HCT116 (cell line): ENCODE data around the gene HSD17B1. TPM values are rescaled to one million over a fixed set of nuclear protein-coding genes. Genes with fewer than 3 reads are reported as not detected.

Experiments
- ATAC-seq: fragments of 200-7000 bp; cut with Tn5 transposase; 2 replicates; pipeline ENCODE4 v1.9.1; 2020; ENCODE audit warnings: mild to moderate bottlenecking, moderate library complexity
- BruUV-seq: library from RNA; stranded (reverse); fragments of 400-500 nt; replicated peaks from 2 replicates; lab custom pipeline; 2021; lab: Mats Ljungman, UMichigan
- CTCF ChIA-PET: fragments of 300-600 bp; sonication (Branson Sonifier 250); formaldehyde crosslinking; loops from one replicate; lab custom pipeline; 2021; ENCODE audit warnings: antibody characterized with exemption; lab: Charles Lee
- POLR2A ChIA-PET: fragments of 300-600, 350-600 bp; sonication (Branson Sonifier 250); formaldehyde crosslinking; loops from one replicate; lab custom pipeline; 2021; ENCODE audit warnings: antibody characterized with exemption; lab: Charles Lee
- RAD21 ChIA-PET, 2 experiments: fragments of 300-600 bp; sonication (Branson Sonifier 250); formaldehyde crosslinking; loops; one replicate each; lab custom pipeline; 2023; ENCODE audit warnings: low total read pairs in 2 of 2; ENCODE audit not compliant: uncharacterized antibody in 2 of 2, unreplicated experiment in 2 of 2, low non-redundant PET in 1 of 2; lab: Charles Lee
- DNase-seq: peaks from one replicate; pipeline ENCODE4 v3.0.0-alpha.2; 2010; ENCODE audit warnings: low read depth, low spot score
- H2AFZ ChIP-seq: fragments of 200-600 bp; shearing (Covaris generic), sonication (generic); 2 replicates; pipeline ENCODE4 v1.6.1; 2017; ENCODE audit warnings: low read depth, mixed run types, mixed read lengths, antibody characterized with exemption, low read length; ENCODE audit not compliant: poor library complexity, severe bottlenecking
- H3K27ac ChIP-seq: 2 replicates; pipeline ENCODE4 v1.5.1; 2012; ENCODE audit warnings: low read depth, low read length
- H3K27me3 ChIP-seq: fragments of 200-600 bp; sonication (generic); 2 replicates; pipeline ENCODE4 v1.6.1; 2016; ENCODE audit warnings: mixed run types, low read length, mixed read lengths; ENCODE audit not compliant: insufficient read depth
- H3K36me3 ChIP-seq, 2 experiments: fragments of 200-500 bp in 1 of 2; fragments of 200-600 bp in 1 of 2; sonication (Bioruptor generic) in 1 of 2; sonication (generic) in 1 of 2; 2 replicates each; pipeline versions ENCODE4 v1.5.1 to v1.6.1; 2014 to 2016; ENCODE audit warnings: low read length in 2 of 2, inconsistent platforms in 1 of 2, mixed read lengths in 1 of 2, mixed run types in 1 of 2; ENCODE audit not compliant: insufficient read depth in 2 of 2, control insufficient read depth in 1 of 2
- H3K4me1 ChIP-seq, 2 experiments: fragments of 200-600 bp in 1 of 2; sonication (generic) in 1 of 2; 2 replicates each; pipeline versions ENCODE4 v1.5.1 to v1.6.1; 2012 to 2017; ENCODE audit warnings: low read length in 2 of 2, inconsistent platforms in 1 of 2, mild to moderate bottlenecking in 1 of 2, mixed read lengths in 1 of 2, mixed run types in 1 of 2, moderate library complexity in 1 of 2; ENCODE audit not compliant: insufficient read depth in 2 of 2, control insufficient read depth in 1 of 2
- H3K4me2 ChIP-seq: fragments of 200-600 bp; sonication (generic); 2 replicates; pipeline ENCODE4 v1.6.1; 2017; ENCODE audit warnings: mixed run types, low read length, mixed read lengths
- H3K4me3 ChIP-seq, 2 experiments: fragments of 200-600 bp in 1 of 2; sonication (generic) in 1 of 2; replicated peaks in 1 of 2; 2 replicates each; pipeline ENCODE4 v1.5.1; 2011 to 2016; ENCODE audit warnings: low read length in 2 of 2, control low read depth in 1 of 2, low read depth in 1 of 2, mild to moderate bottlenecking in 1 of 2, mixed read lengths in 1 of 2, mixed run types in 1 of 2
- H3K79me2 ChIP-seq: fragments of 200-600 bp; sonication (generic); 2 replicates; pipeline ENCODE4 v1.6.1; 2017; ENCODE audit warnings: mild to moderate bottlenecking, mixed run types, low read length, moderate library complexity, mixed read lengths; ENCODE audit not compliant: insufficient read depth
- H3K9ac ChIP-seq: fragments of 200-600 bp; sonication (generic); 2 replicates; pipeline ENCODE4 v1.6.1; 2016; ENCODE audit warnings: low read length, mixed read lengths
- H3K9me2 ChIP-seq: fragments of 200-600 bp; sonication (generic), shearing (Covaris generic); 2 replicates; pipeline ENCODE4 v1.6.1; 2017; ENCODE audit warnings: mixed run types, mild to moderate bottlenecking, moderate library complexity; ENCODE audit not compliant: insufficient read depth
- H3K9me3 ChIP-seq, 2 experiments: fragments of 200-500 bp in 1 of 2; fragments of 200-600 bp in 1 of 2; sonication (Bioruptor generic) in 1 of 2; sonication (generic) in 1 of 2; 2 replicates each; pipeline ENCODE4 v1.6.1; 2014 to 2017; ENCODE audit warnings: low read length in 2 of 2, mixed read lengths in 2 of 2, inconsistent platforms in 1 of 2, low read depth in 1 of 2, mild to moderate bottlenecking in 1 of 2, mixed run types in 1 of 2, moderate library complexity in 1 of 2; ENCODE audit not compliant: control insufficient read depth in 1 of 2, insufficient read depth in 1 of 2
- H4K20me1 ChIP-seq: fragments of 200-600 bp; sonication (generic), shearing (Covaris generic); 2 replicates; pipeline ENCODE4 v1.6.1; 2017; ENCODE audit warnings: mixed run types, mild to moderate bottlenecking, moderate library complexity; ENCODE audit not compliant: insufficient read depth
- ELF1 ChIP-seq: IDR thresholded peaks from 2 replicates; pipeline ENCODE4 v1.6.1; 2012; ENCODE audit warnings: low read depth, borderline replicate concordance
- POLR2A ChIP-seq: IDR thresholded peaks from 2 replicates; pipeline ENCODE4 v1.7.0; 2011; ENCODE audit warnings: borderline replicate concordance; ENCODE audit not compliant: insufficient read depth, insufficient read length; ENCODE audit errors: extremely low read depth
- SIN3A ChIP-seq: IDR thresholded peaks from 2 replicates; pipeline ENCODE4 v1.6.1; 2012; ENCODE audit warnings: low read depth
- TCF7L2 ChIP-seq: IDR thresholded peaks from 2 replicates; pipeline ENCODE4 v1.7.0; 2011; ENCODE audit warnings: borderline replicate concordance, inconsistent platforms; ENCODE audit not compliant: insufficient read depth, insufficient read length; ENCODE audit errors: extremely low read depth
- ZNF274 ChIP-seq: fragments of 200-500 bp; sonication (Bioruptor generic); IDR thresholded peaks from 2 replicates; pipeline ENCODE4 v1.6.1; 2014; ENCODE audit warnings: mild to moderate bottlenecking, low read depth, low read length, inconsistent platforms
- intact Hi-C: fragments of 100-400 bp; cut with micrococcal nuclease; formaldehyde crosslinking; loops from 2 replicates; pipeline ENCODE4 v1.10.0; 2022
- total RNA-seq: library from RNA; stranded (reverse); gene quantifications from one replicate; pipeline ENCODE4 v1.2.1, GENCODE V29; 2021; ENCODE audit not compliant: unreplicated experiment
- TF ChIP-seq, protein P1 (sequence below): IDR thresholded peaks from 2 replicates; pipeline ENCODE4 v1.6.1; 2012; ENCODE audit warnings: low read depth
- TF ChIP-seq, protein P2 (sequence below): IDR thresholded peaks from 2 replicates; pipeline ENCODE4 v1.6.1; 2012

HSD17B1 gene
- total RNA-seq, 1 experiment from 2014 or later, result 1.4 TPM

DNA sequence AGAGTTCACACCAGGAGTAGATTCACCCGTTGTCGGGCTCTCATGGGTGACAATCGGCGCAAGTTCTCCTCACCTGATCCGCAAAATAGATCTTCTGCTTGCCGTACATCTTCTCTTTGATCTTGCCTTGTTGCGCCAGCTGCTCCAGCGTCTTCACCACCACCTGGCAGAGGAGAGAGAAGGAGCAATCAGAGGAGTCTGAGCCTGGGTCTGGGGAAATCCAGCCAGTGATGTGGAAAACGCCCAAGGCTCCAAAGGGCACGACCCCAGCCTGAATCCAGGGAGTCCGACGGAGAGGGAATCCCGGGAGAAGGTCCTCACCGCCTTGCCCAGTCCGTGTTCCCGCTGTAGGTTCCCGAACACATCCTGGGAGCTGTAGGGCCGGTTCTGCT is 24.4 kb downstream of the HSD17B1 start:
- CTCF ChIA-PET, result interaction anchor here (1.2 to 4.4 kb wide), 10 partner anchors 7 to 421 kb away, joined by 3 to 136 read pairs (median 6); partner anchors contain the start of genes CNTNAP1, MLX, PLEKHH3 and RPL27
- POLR2A ChIA-PET, result interaction anchor here (1.4 to 2.0 kb wide), 3 partner anchors 10 to 196 kb away, joined by 5 to 13 read pairs (median 7); partner anchors contain the start of genes CCR10 and VPS25
- no peak for DNase-seq

More for the DNA sequence above, 24.4 kb downstream of the HSD17B1 start:
- Histone ChIP-seq H3K27ac (peak overlapping the region; percentile 95), H3K9me2 (no peaks in the 10 kb centered on the region), H3K4me2 (peak overlapping the region; percentile 94), H3K36me3 (peaks cover 22 to 38% of the 10 kb centered on the region in 2 experiments), H4K20me1 (no peaks in the 10 kb centered on the region), H3K27me3 (no peaks in the 10 kb centered on the region), H3K4me3 (peak overlapping the region; percentile 72 to 99), H3K4me1 (peaks cover 10 to 15% of the 10 kb centered on the region in 2 experiments), H3K79me2 (peaks cover 57% of the 10 kb centered on the region), H2AFZ (no peak overlapping the region), H3K9me3 (no peaks in the 10 kb centered on the region), H3K9ac (peak overlapping the region; percentile 99)
- TSS peak; percentile 67 for BruUV-seq
- RAD21 ChIA-PET, result interaction anchor here in 1 of 2 experiments (2.6 kb wide), 1 partner anchor 103 kb away, joined by 25 read pairs; the partner anchor contains the start of gene CCR10
- intact Hi-C loops, result no loop called here
- ATAC-seq, result peak; percentile 41
- TF ChIP-seq POLR2A (no peak), SIN3A (no peak), TCF7L2 (peak; percentile 31), ELF1 (no peak), ZNF274 (no peak)
- TF ChIP-seq, protein P1, sequence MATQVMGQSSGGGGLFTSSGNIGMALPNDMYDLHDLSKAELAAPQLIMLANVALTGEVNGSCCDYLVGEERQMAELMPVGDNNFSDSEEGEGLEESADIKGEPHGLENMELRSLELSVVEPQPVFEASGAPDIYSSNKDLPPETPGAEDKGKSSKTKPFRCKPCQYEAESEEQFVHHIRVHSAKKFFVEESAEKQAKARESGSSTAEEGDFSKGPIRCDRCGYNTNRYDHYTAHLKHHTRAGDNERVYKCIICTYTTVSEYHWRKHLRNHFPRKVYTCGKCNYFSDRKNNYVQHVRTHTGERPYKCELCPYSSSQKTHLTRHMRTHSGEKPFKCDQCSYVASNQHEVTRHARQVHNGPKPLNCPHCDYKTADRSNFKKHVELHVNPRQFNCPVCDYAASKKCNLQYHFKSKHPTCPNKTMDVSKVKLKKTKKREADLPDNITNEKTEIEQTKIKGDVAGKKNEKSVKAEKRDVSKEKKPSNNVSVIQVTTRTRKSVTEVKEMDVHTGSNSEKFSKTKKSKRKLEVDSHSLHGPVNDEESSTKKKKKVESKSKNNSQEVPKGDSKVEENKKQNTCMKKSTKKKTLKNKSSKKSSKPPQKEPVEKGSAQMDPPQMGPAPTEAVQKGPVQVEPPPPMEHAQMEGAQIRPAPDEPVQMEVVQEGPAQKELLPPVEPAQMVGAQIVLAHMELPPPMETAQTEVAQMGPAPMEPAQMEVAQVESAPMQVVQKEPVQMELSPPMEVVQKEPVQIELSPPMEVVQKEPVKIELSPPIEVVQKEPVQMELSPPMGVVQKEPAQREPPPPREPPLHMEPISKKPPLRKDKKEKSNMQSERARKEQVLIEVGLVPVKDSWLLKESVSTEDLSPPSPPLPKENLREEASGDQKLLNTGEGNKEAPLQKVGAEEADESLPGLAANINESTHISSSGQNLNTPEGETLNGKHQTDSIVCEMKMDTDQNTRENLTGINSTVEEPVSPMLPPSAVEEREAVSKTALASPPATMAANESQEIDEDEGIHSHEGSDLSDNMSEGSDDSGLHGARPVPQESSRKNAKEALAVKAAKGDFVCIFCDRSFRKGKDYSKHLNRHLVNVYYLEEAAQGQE, result no peak
- TF ChIP-seq, protein P2, sequence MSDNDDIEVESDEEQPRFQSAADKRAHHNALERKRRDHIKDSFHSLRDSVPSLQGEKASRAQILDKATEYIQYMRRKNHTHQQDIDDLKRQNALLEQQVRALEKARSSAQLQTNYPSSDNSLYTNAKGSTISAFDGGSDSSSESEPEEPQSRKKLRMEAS, result peak; percentile 43; the same call in 1 of the 2 replicates
